IMR-90 (cell line): ENCODE data around the gene PPHLN1. TPM values are rescaled to one million over a fixed set of nuclear protein-coding genes. Genes with fewer than 3 reads are reported as not detected.
A peak's percentile ranks its signal among the peaks of the same experiment; 100 is the strongest.

Source experiments
- ATAC-seq: fragments of 200-7000 bp; cut with Tn5 transposase; 2 replicates; pipeline ENCODE4 v1.9.1; 2020; ENCODE audit warnings: low read depth, mild to moderate bottlenecking, moderate library complexity
- BruUV-seq: library from RNA; stranded (reverse); fragments of 400-500 nt; replicated peaks from 2 replicates; lab custom pipeline; 2021; lab: Mats Ljungman, UMichigan
- CTCF ChIA-PET: fragments of 300-600 bp; formaldehyde crosslinking; extraction: SDS; loops from one replicate; lab custom pipeline; 2021; ENCODE audit warnings: antibody characterized with exemption; lab: Yijun Ruan, JAX
- POLR2A ChIA-PET: fragments of 300-600 bp; sonication (Branson Sonifier 250); formaldehyde crosslinking; loops from one replicate; lab custom pipeline; 2022; ENCODE audit warnings: antibody characterized with exemption; ENCODE audit not compliant: unreplicated experiment; lab: Charles Lee
- DNase-seq: peaks from one replicate; pipeline ENCODE4 v3.0.0; 2013
- H2AFZ ChIP-seq: replicated peaks from 2 replicates; pipeline ENCODE3; 2013; ENCODE audit warnings: low read length, mild to moderate bottlenecking; ENCODE audit not compliant: poor library complexity
- H2AK5ac ChIP-seq: 2 replicates; pipeline ENCODE4 v1.6.1; 2013; ENCODE audit warnings: low read depth, low read length, inconsistent platforms
- H2AK9ac ChIP-seq: replicated peaks from 2 replicates; pipeline ENCODE3; 2013; ENCODE audit warnings: mild to moderate bottlenecking, low read depth, low read length, moderate library complexity; ENCODE audit not compliant: poor library complexity
- H2BK120ac ChIP-seq: 2 replicates; pipeline ENCODE4 v1.6.1; 2013; ENCODE audit warnings: low read depth, low read length, inconsistent platforms
- H2BK15ac ChIP-seq: 3 replicates; pipeline ENCODE4 v1.6.1; 2013; ENCODE audit warnings: low read depth, low read length, inconsistent platforms
- H2BK20ac ChIP-seq: 2 replicates; pipeline ENCODE4 v1.6.1; 2013; ENCODE audit warnings: low read depth, mild to moderate bottlenecking, inconsistent platforms, low read length, moderate library complexity
- H2BK5ac ChIP-seq: 2 replicates; pipeline ENCODE4 v1.6.1; 2013; ENCODE audit warnings: mild to moderate bottlenecking, low read depth, low read length, inconsistent platforms; ENCODE audit not compliant: poor library complexity, severe bottlenecking
- H3K14ac ChIP-seq: replicated peaks from 2 replicates; pipeline ENCODE4 v1.6.1; 2013; ENCODE audit warnings: low read depth, low read length, inconsistent platforms
- H3K18ac ChIP-seq: 2 replicates; pipeline ENCODE4 v1.6.1; 2013; ENCODE audit warnings: low read depth, low read length, control low read depth
- H3K23ac ChIP-seq: 2 replicates; pipeline ENCODE4 v1.6.1; 2013; ENCODE audit warnings: low read depth, low read length, inconsistent platforms
- H3K27ac ChIP-seq: 2 replicates; pipeline ENCODE4 v1.5.1; 2013; ENCODE audit warnings: mild to moderate bottlenecking, control low read depth, low read length; ENCODE audit not compliant: insufficient read depth
- H3K27me3 ChIP-seq: 2 replicates; pipeline ENCODE4 v1.6.1; 2013; ENCODE audit warnings: low read length; ENCODE audit not compliant: control insufficient read depth, insufficient read depth
- H3K36me3 ChIP-seq: 2 replicates; pipeline ENCODE4 v1.6.1; 2013; ENCODE audit warnings: low read length, mixed read lengths; ENCODE audit not compliant: control insufficient read depth, insufficient read depth
- H3K4ac ChIP-seq: 2 replicates; pipeline ENCODE4 v1.6.1; 2013; ENCODE audit warnings: low read depth, low read length, inconsistent platforms
- H3K4me1 ChIP-seq: 2 replicates; pipeline ENCODE4 v1.6.1; 2013; ENCODE audit warnings: low read length, mixed read lengths; ENCODE audit not compliant: control insufficient read depth, insufficient read depth
- H3K4me2 ChIP-seq: 2 replicates; pipeline ENCODE4 v1.6.1; 2013; ENCODE audit warnings: low read depth, mild to moderate bottlenecking, control low read depth, low read length, moderate library complexity
- H3K4me3 ChIP-seq: 2 replicates; pipeline ENCODE4 v1.5.1; 2013; ENCODE audit warnings: low read depth, mild to moderate bottlenecking, control low read depth, low read length, moderate library complexity; ENCODE audit not compliant: insufficient read depth
- H3K56ac ChIP-seq: 2 replicates; pipeline ENCODE4 v1.6.1; 2013; ENCODE audit warnings: low read length, inconsistent platforms; ENCODE audit not compliant: insufficient read depth; ENCODE audit errors: extremely low read depth
- H3K79me1 ChIP-seq, 2 experiments: 2 replicates each; pipeline ENCODE4 v1.6.1; 2013; ENCODE audit warnings: low read length in 2 of 2, inconsistent platforms in 1 of 2, low read depth in 1 of 2
- H3K9ac ChIP-seq: 2 replicates; pipeline ENCODE4 v1.6.1; 2013; ENCODE audit warnings: low read depth, low read length, control low read depth
- H3K9me1 ChIP-seq: 2 replicates; pipeline ENCODE4 v1.6.1; 2013; ENCODE audit warnings: low read length, inconsistent platforms; ENCODE audit not compliant: insufficient read depth
- H3K9me3 ChIP-seq: 2 replicates; pipeline ENCODE4 v1.6.1; 2013; ENCODE audit warnings: low read length; ENCODE audit not compliant: control insufficient read depth, insufficient read depth
- H4K20me1 ChIP-seq: 2 replicates; pipeline ENCODE4 v1.6.1; 2013; ENCODE audit warnings: low read length, inconsistent platforms; ENCODE audit not compliant: insufficient read depth
- H4K5ac ChIP-seq: 2 replicates; pipeline ENCODE4 v1.6.1; 2013; ENCODE audit warnings: mild to moderate bottlenecking, low read depth, low read length, control low read depth
- H4K8ac ChIP-seq, 2 experiments: 2 replicates each; pipeline ENCODE4 v1.6.1; 2013; ENCODE audit warnings: low read depth in 2 of 2, low read length in 2 of 2, control low read depth in 1 of 2, inconsistent platforms in 1 of 2
- H4K91ac ChIP-seq: 2 replicates; pipeline ENCODE4 v1.6.1; 2013; ENCODE audit warnings: low read depth, low read length, inconsistent platforms; ENCODE audit not compliant: insufficient read depth
- CEBPB ChIP-seq: IDR thresholded peaks from 2 replicates; pipeline ENCODE4 v1.6.1; 2012; ENCODE audit warnings: low read depth, low read length, improper control_type of control experiment
- FOS ChIP-seq: fragments of 150-350 bp; IDR thresholded peaks from 2 replicates; pipeline ENCODE4 v1.6.1; 2016; ENCODE audit warnings: low read depth, low read length
- SMC3 ChIP-seq: fragments of 150-350 bp; IDR thresholded peaks from 2 replicates; pipeline ENCODE4 v1.6.1; 2016; ENCODE audit warnings: low read depth, mild to moderate bottlenecking, antibody characterized with exemption, low read length, moderate library complexity
- WGBS, 2 experiments: methylation state at CpG; one replicate each; pipeline versions ENCODE4 v1.1.5 to v1.1.7; 2013; ENCODE audit warnings: missing lambda C conversion rate in 2 of 2; ENCODE audit not compliant: insufficient read length in 1 of 2; ENCODE audit errors: extremely low coverage in 2 of 2; 5-methylcytosine and 5-hydroxymethylcytosine counted together
- dilution Hi-C: fragments of 300-500 bp; cut with HindIII; formaldehyde crosslinking; loops from one replicate; pipeline ENCODE4 v1.14.3; 2018; ENCODE audit warnings: low sequenced_read_pairs; ENCODE audit not compliant: unreplicated experiment
- in situ Hi-C: fragments of 300-500 bp; cut with MboI; formaldehyde crosslinking; loops from 3 replicates; pipeline ENCODE4 v1.14.3; 2019; ENCODE audit warnings: low sequenced_read_pairs, inconsistent platforms, mixed read lengths
- intact Hi-C: fragments of 100-400 bp; cut with micrococcal nuclease; formaldehyde crosslinking; loops from 2 replicates; pipeline ENCODE4 v1.10.0; 2022
- polyA plus RNA-seq, 3 experiments: library from polyadenylated mRNA; depleted of rRNA; stranded (reverse); fragments of >200 nt; gene quantifications; 2 replicates each; pipeline ENCODE4 v1.2.3, GENCODE V29; 2012; ENCODE audit warnings: low replicate concordance in 1 of 3
- total RNA-seq: library from RNA; depleted of rRNA; stranded (reverse); fragments of >200 nt; gene quantifications from 2 replicates; pipeline ENCODE4 v1.2.3, GENCODE V29; 2012

The PPHLN1 gene
- total and polyA plus RNA-seq, 2 of the 4 experiments (the other 2 are of a cell fraction) = 50.7 to 54.3 TPM

DNA sequence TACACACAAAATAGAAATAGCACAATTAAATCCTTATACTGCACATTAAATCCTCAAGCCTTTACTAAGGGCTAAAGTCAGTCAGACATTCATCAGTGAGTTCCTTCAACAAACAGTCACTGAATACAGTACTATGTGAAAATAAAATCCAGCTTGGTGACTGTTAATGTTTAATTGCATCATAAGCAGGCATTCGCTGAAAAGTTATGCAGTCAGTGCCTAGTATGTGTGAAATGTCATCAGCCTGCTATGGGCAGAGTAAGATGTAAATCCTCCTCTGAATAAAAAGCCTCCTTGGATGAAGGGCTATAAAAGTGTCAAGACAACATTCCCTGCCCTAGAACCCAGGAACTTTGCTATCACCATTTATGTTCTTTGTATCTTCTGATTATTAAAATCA, 147.2 kb downstream of the PPHLN1 start:
- no peak overlapping the region for H2AK9ac ChIP-seq
- H2BK5ac ChIP-seq = peak overlapping the region; percentile 78
- ChIA-PET CTCF (interaction anchor here (1.9 kb wide), 1 partner anchor 10 kb away, joined by 8 read pairs; no protein-coding TSS in a partner anchor), POLR2A (no interaction called here)
- H2BK120ac ChIP-seq = peak overlapping the region; percentile 3; the same call in 1 of the 2 replicates
- no CpG with 5 or more reads among the region's 1 CpG for WGBS, 2 experiments
- peak; percentile 62 for ATAC-seq
- peaks cover 12 to 64% of the 10 kb centered on the region in 2 experiments for H3K79me1 ChIP-seq
- no peak overlapping the region for H3K4me3 ChIP-seq
- H3K4ac ChIP-seq = peak overlapping the region; percentile 63; the same call in 1 of the 2 replicates
- peak overlapping the region; percentile 32; the same call in 1 of the 2 replicates for H3K56ac ChIP-seq
- intact Hi-C loops = no loop called here
- no peaks in the 10 kb centered on the region for H3K27me3 ChIP-seq
- peaks cover 11% of the 10 kb centered on the region; the same call in 1 of the 2 replicates for H4K20me1 ChIP-seq
- H3K14ac ChIP-seq = peak overlapping the region; percentile 33; the same call in 1 of the 2 replicates
- in situ Hi-C loops = no loop called here
- peak overlapping the region; percentile 70 for H3K27ac ChIP-seq
- H4K8ac ChIP-seq = peak overlapping the region in 1 of 2 experiments; percentile 41; a peak in 2 of 4 replicates
- peaks cover 12% of the 10 kb centered on the region for H3K36me3 ChIP-seq
- dilution Hi-C loops = no loop called here
- no peak overlapping the region for H2AFZ ChIP-seq
- H3K18ac ChIP-seq = no peak overlapping the region; the same call in 1 of the 2 replicates
- no peak overlapping the region for H4K5ac ChIP-seq
- no peak overlapping the region for H2BK20ac ChIP-seq
- no peaks in the 10 kb centered on the region for H3K9me3 ChIP-seq
- BruUV-seq = no TSS peak
- peak overlapping the region; percentile 72; the same call in 1 of the 2 replicates for H3K23ac ChIP-seq
- peak overlapping the region; percentile 22; the same call in 1 of the 2 replicates for H3K4me2 ChIP-seq
- H3K9me1 ChIP-seq = peaks cover 19% of the 10 kb centered on the region
- TF ChIP-seq SMC3 (no peak), FOS (0 out of 2 replicates have a peak, but pooled peaks have one; percentile 21), CEBPB (peak; percentile 97)
- H3K4me1 ChIP-seq = peaks cover 15% of the 10 kb centered on the region
- H2BK15ac ChIP-seq = 0 out of 3 replicates have a peak overlapping the region, but pooled peaks have one; percentile 23
- peak overlapping the region; percentile 21; the same call in 1 of the 2 replicates for H4K91ac ChIP-seq
- H2AK5ac ChIP-seq = no peak overlapping the region
- peak; percentile 84 for DNase-seq
- peak overlapping the region; percentile 61; the same call in 1 of the 2 replicates for H3K9ac ChIP-seq
